ENCODE measurements around the gene BBS5. TPM values are rescaled to one million over a fixed set of nuclear protein-coding genes. Genes with fewer than 3 reads are reported as not detected.

The BBS5 gene
- total RNA-seq, 6 experiments from 2014 or later = 1.7 to 3.5 (median 2.3) TPM

GRCh38 chr2:169478745-169479256 is 493 bp upstream of the BBS5 start:
- peak overlapping the region; percentile 76 to 84 (median 79) for H3K4me3 ChIP-seq
- H3K27ac ChIP-seq = peak overlapping the region; percentile 22 to 70 (median 26)
- H3K27me3 ChIP-seq = no peaks in the 10 kb centered on the region
- no peaks in the 10 kb centered on the region for H3K36me3 ChIP-seq
- intact Hi-C loops (cut with DNase I) = no loop called here
- H3K9me3 ChIP-seq = no peaks in the 10 kb centered on the region
- TF ChIP-seq POLR2A (IDR thresholded peaks at IDR 0.05) (no peak), CTCF (IDR thresholded peaks at IDR 0.05) (no peak)
- DNase-seq (no peak), ATAC-seq (no peak)
- 63% methylated on average over 11 of the region's 14 CpGs for WGBS (ENCODE audit: insufficient coverage, low coverage, low lambda C conversion rate, missing lambda C conversion rate)
- H3K4me1 ChIP-seq = peaks cover 0 to 4% (median 0%) of the 10 kb centered on the region in 4 donors

- TF ChIP-seq CTCF (IDR thresholded peaks at IDR 0.05) = no peak
- TF ChIP-seq POLR2A (IDR thresholded peaks at IDR 0.05) = no peak
- peaks cover 0 to 7% (median 0%) of the 10 kb centered on the region in 4 donors for H3K36me3 ChIP-seq
- intact Hi-C loops (cut with DNase I) = no loop called here
- H3K27ac ChIP-seq = peak overlapping the region in 2 of 3 donors; percentile 26 to 70
- H3K9me3 ChIP-seq = no peaks in the 10 kb centered on the region
- DNase-seq (no peak), ATAC-seq (no peak)
- 44% methylated on average over 9 of the region's 9 CpGs for WGBS (ENCODE audit: insufficient coverage, low coverage, low lambda C conversion rate, missing lambda C conversion rate)
- no peaks in the 10 kb centered on the region for H3K27me3 ChIP-seq
- peak overlapping the region; percentile 76 to 84 (median 79) for H3K4me3 ChIP-seq
- H3K4me1 ChIP-seq = peaks cover 0 to 4% (median 0%) of the 10 kb centered on the region in 4 donors
Measured at GRCh38 chr2:169480079-169480465, 778 bp downstream of the BBS5 start.

- H3K36me3 ChIP-seq = peaks cover 0 to 7% (median 0%) of the 10 kb centered on the region in 4 donors
- H3K27ac ChIP-seq = no peak overlapping the region
- WGBS (ENCODE audit: insufficient coverage, low coverage, low lambda C conversion rate, missing lambda C conversion rate) = 100% methylated on average over 1 of the region's 1 CpG
- H3K27me3 ChIP-seq = no peaks in the 10 kb centered on the region
- no peaks in the 10 kb centered on the region for H3K4me1 ChIP-seq
- ATAC-seq (no peak), DNase-seq (no peak)
- TF ChIP-seq POLR2A (IDR thresholded peaks at IDR 0.05) = no peak
- TF ChIP-seq CTCF (IDR thresholded peaks at IDR 0.05) = no peak
- intact Hi-C loops (cut with DNase I) = no loop called here
- no peaks in the 10 kb centered on the region for H3K9me3 ChIP-seq
- no peak overlapping the region for H3K4me3 ChIP-seq
Measured at GRCh38 chr2:169485650-169486138, 6.4 kb downstream of the BBS5 start.

GRCh38 chr2:169486487-169486886 is 7.2 kb downstream of the BBS5 start:
- Histone ChIP-seq H3K4me3 (no peak overlapping the region), H3K9me3 (no peaks in the 10 kb centered on the region), H3K36me3 (peaks cover 0 to 7% (median 0%) of the 10 kb centered on the region in 4 donors), H3K4me1 (no peaks in the 10 kb centered on the region), H3K27me3 (no peaks in the 10 kb centered on the region), H3K27ac (no peak overlapping the region)
- ATAC-seq (no peak), DNase-seq (no peak)
- TF ChIP-seq CTCF (IDR thresholded peaks at IDR 0.05) (no peak), POLR2A (IDR thresholded peaks at IDR 0.05) (no peak)
- intact Hi-C loops (cut with DNase I) = no loop called here

- no peaks in the 10 kb centered on the region for H3K27me3 ChIP-seq
- no peak overlapping the region for H3K4me3 ChIP-seq
- H3K36me3 ChIP-seq = no peaks in the 10 kb centered on the region
- H3K9me3 ChIP-seq = no peaks in the 10 kb centered on the region
- H3K4me1 ChIP-seq = peaks cover 0 to 8% (median 0%) of the 10 kb centered on the region in 4 donors
- no peak overlapping the region for H3K27ac ChIP-seq
- no peak for DNase-seq
- TF ChIP-seq POLR2A (IDR thresholded peaks at IDR 0.05) (no peak), CTCF (IDR thresholded peaks at IDR 0.05) (no peak)
- intact Hi-C loops (cut with DNase I) = no loop called here
- no peak for ATAC-seq
Measured at GRCh38 chr2:169490834-169491233, 11.5 kb downstream of the BBS5 start.
